Activated CD4-positive, alpha-beta T cell treated with anti-CD3 and anti-CD28 coated beads, Interleukin-2, amount 10 ng/mL, durations not matched to agents 24 days and 14 days (primary cell): ENCODE measurements around the gene MUC4. TPM values are rescaled to one million over a fixed set of nuclear protein-coding genes. Genes with fewer than 3 reads are reported as not detected.
"Not testable (repeated sequence)": the region's sequence is repeated elsewhere in the genome, so short reads cannot be mapped to it uniquely, and the experiment has no call there.

Experiments
- DNase-seq: peaks from one replicate; pipeline ENCODE4 v3.0.0; 2022
- H3K27ac Mint-ChIP-seq: one replicate; pipeline ENCODE4 v1.8.0; 2022; ENCODE audit warnings: mild to moderate bottlenecking, mixed read lengths
- H3K27me3 Mint-ChIP-seq: one replicate; pipeline ENCODE4 v1.8.0; 2022; ENCODE audit warnings: mixed read lengths
- H3K36me3 Mint-ChIP-seq: one replicate; pipeline ENCODE4 v1.8.0; 2022; ENCODE audit warnings: low read depth, mild to moderate bottlenecking, mixed read lengths
- H3K4me1 Mint-ChIP-seq: one replicate; pipeline ENCODE4 v1.8.0; 2021; ENCODE audit warnings: mixed read lengths
- H3K4me3 Mint-ChIP-seq: one replicate; pipeline ENCODE4 v1.8.0; 2022; ENCODE audit warnings: mild to moderate bottlenecking, moderate library complexity, mixed read lengths
- H3K9me3 Mint-ChIP-seq: one replicate; pipeline ENCODE4 v1.8.0; 2021; ENCODE audit warnings: mixed read lengths
- intact Hi-C: fragments of 100-400 bp; cut with micrococcal nuclease; formaldehyde crosslinking; loops from one replicate; pipeline ENCODE4 v1.15.1; 2023
- total RNA-seq: library from RNA; stranded (reverse); gene quantifications from 2 replicates; pipeline ENCODE4 v1.2.3, GENCODE V29; 2022

The MUC4 gene
- total RNA-seq, 1 donor from 2014 or later: 0.68 TPM

DNA sequence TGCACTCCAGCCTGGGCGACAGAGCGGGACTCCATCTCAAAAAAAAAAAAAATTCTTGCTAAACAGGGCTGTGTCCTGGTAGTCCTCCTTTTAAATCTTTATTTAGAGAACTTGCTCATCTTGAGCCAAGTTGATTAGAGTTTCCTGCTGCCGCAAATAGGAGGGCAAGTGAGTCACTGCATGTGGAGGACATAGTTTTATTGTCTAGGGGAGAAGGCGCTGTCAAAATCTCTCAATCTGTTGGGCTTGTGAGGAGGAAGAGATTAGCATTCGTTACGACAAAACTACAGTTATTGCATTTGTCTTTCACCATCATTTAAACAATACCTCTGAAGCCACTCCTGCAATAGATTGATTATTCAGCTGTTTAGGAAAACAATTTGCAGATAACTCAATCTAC lies 11.5 kb downstream of the MUC4 start:
- Mint-ChIP-seq H3K27ac (peak overlapping the region; percentile 7), H3K4me1 (peaks cover 43% of the 10 kb centered on the region), H3K36me3 (peaks cover 6% of the 10 kb centered on the region), H3K27me3 (peaks cover 5% of the 10 kb centered on the region), H3K9me3 (peaks cover 5% of the 10 kb centered on the region), H3K4me3 (no peak overlapping the region)
- intact Hi-C loops: loop anchor here (5.0 kb wide), 1 partner anchor 43 kb away; no protein-coding TSS in a partner anchor
- no peak for DNase-seq

GRCh38 chr3:195796795-195797194 lies 14.9 kb downstream of the MUC4 start:
- H3K9me3 Mint-ChIP-seq: peaks cover 9% of the 10 kb centered on the region
- H3K27me3 Mint-ChIP-seq: peaks cover 10% of the 10 kb centered on the region
- no peak for DNase-seq
- peaks cover 9% of the 10 kb centered on the region for H3K4me1 Mint-ChIP-seq
- H3K27ac Mint-ChIP-seq: no peak overlapping the region
- no peaks in the 10 kb centered on the region for H3K36me3 Mint-ChIP-seq
- intact Hi-C loops: no loop called here
- no peak overlapping the region for H3K4me3 Mint-ChIP-seq

DNA sequence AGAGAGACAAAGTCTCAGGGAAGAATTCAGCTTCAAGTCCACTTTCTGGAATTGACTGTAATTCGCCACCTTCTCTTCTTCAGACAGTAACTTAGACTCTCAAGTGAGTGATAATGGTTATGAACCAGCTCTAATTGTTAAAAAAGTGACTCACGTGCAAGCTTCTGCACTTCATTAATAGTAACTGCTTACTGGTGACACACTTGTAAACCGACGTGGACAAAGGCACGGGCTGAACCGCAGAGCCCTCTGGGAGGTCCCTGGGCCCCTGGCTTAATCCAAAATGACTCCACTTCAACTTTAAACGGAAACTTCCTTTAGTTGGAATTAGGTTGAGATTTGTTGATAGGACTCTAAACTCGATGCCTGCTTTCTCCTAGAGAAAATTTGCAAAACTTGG lies 17.0 kb downstream of the MUC4 start:
- intact Hi-C loops: no loop called here
- no peak for DNase-seq
- peaks cover 5% of the 10 kb centered on the region for H3K36me3 Mint-ChIP-seq
- peaks cover 26% of the 10 kb centered on the region for H3K9me3 Mint-ChIP-seq
- no peak overlapping the region for H3K27ac Mint-ChIP-seq
- H3K4me3 Mint-ChIP-seq: no peak overlapping the region
- H3K4me1 Mint-ChIP-seq: peaks cover 3% of the 10 kb centered on the region
- H3K27me3 Mint-ChIP-seq: peaks cover 10% of the 10 kb centered on the region

- H3K27ac Mint-ChIP-seq, H3K27me3 Mint-ChIP-seq, H3K4me3 Mint-ChIP-seq, DNase-seq, intact Hi-C loops: not testable (repeated sequence)
- Mint-ChIP-seq H3K9me3 (peaks cover 41% of the 10 kb centered on the region), H3K4me1 (peaks cover 14% of the 10 kb centered on the region), H3K36me3 (peaks cover 15% of the 10 kb centered on the region)
Measured at GRCh38 chr3:195792621-195793020, 19.1 kb downstream of the MUC4 start.

DNA sequence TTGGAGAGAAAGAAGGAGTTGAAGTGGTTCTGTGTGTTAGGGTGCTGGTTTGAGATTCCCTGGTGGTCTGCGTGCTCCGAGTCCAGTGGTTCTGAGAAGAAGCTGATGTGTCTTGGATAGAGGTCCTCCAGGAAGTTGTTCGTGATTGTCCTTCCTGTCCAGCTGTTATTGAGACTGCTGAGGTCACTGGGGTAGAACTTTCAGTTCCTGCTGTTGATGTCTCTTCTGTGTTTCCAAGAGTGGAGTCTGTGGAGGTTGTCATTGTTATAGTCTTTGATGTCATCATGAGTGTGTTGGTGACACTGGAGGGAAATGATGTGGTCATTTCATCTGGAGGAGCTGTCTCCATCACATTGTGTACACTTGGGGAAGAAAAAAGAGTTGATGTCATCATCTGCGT lies 20.8 kb downstream of the MUC4 start:
- intact Hi-C loops: no loop called here
- peaks cover 24% of the 10 kb centered on the region for H3K36me3 Mint-ChIP-seq
- no peak for DNase-seq
- no peak overlapping the region for H3K4me3 Mint-ChIP-seq
- H3K27me3 Mint-ChIP-seq: peaks cover 10% of the 10 kb centered on the region
- peaks cover 50% of the 10 kb centered on the region for H3K9me3 Mint-ChIP-seq
- H3K27ac Mint-ChIP-seq: no peak overlapping the region
- H3K4me1 Mint-ChIP-seq: peaks cover 23% of the 10 kb centered on the region

DNA sequence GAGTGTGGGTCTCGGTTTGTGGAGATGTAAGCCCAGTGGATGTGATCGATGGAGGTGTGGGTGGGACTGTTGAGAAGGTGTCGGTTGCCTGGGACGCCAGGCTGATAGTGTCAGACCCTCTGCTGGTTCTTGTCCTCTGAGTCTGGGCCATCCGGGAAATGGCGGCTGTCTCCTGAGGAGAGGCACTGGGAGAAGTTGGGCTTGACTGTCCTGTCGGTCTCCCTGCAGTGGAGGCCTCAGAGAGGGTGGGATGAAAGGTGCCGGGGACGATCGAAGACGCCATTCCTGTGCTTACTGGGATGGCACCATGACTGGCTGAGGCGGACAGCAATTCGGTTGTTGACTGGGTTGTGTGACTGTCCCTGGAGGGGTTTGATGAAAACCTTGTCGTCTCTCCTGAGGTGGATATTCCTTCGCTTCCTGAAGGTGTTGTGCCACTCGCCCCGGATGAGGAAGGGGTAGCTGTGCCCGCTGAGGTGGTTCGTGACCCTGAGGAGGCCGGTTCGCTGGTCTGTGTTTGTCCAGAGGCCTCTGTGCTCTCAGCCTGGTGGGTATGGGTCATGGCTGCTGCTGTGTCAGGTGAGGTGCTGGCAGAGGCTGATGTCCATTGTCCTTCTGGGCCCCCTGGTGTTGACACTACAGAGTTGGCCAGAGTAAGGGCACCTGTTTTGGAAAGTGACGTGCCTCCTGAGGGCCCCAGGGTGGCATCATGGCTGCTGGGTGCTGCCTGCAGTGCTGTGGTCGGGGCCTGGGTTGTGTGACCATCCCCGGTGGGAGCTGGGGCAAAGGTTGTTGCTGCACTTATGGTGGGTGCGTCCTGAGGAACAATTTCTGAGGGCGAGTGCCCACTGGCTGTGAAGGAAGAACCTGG lies 22.8 kb downstream of the MUC4 start:
- H3K27me3 Mint-ChIP-seq: peaks cover 5% of the 10 kb centered on the region
- H3K27ac Mint-ChIP-seq: peak overlapping the region; percentile 73
- DNase-seq: no peak
- peaks cover 43% of the 10 kb centered on the region for H3K36me3 Mint-ChIP-seq
- peaks cover 35% of the 10 kb centered on the region for H3K4me1 Mint-ChIP-seq
- H3K9me3 Mint-ChIP-seq: peaks cover 70% of the 10 kb centered on the region
- H3K4me3 Mint-ChIP-seq: no peak overlapping the region
- intact Hi-C loops: no loop called here

- DNase-seq, intact Hi-C loops, H3K27me3 Mint-ChIP-seq: not testable (repeated sequence)
- H3K4me3 Mint-ChIP-seq: peak overlapping the region; percentile 13
- peak overlapping the region; percentile 65 for H3K27ac Mint-ChIP-seq
- peaks cover 50% of the 10 kb centered on the region for H3K4me1 Mint-ChIP-seq
- peaks cover 61% of the 10 kb centered on the region for H3K36me3 Mint-ChIP-seq
- H3K9me3 Mint-ChIP-seq: peaks cover 74% of the 10 kb centered on the region
Measured at GRCh38 chr3:195785781-195786405, 25.8 kb downstream of the MUC4 start.

- DNase-seq, intact Hi-C loops, H3K4me3 Mint-ChIP-seq, H3K27me3 Mint-ChIP-seq: not testable (repeated sequence)
- Mint-ChIP-seq H3K9me3 (peaks cover 73% of the 10 kb centered on the region), H3K27ac (peak overlapping the region; percentile 43), H3K36me3 (peaks cover 65% of the 10 kb centered on the region), H3K4me1 (peaks cover 61% of the 10 kb centered on the region)
Measured at GRCh38 chr3:195784031-195784430, 27.7 kb downstream of the MUC4 start.

DNA sequence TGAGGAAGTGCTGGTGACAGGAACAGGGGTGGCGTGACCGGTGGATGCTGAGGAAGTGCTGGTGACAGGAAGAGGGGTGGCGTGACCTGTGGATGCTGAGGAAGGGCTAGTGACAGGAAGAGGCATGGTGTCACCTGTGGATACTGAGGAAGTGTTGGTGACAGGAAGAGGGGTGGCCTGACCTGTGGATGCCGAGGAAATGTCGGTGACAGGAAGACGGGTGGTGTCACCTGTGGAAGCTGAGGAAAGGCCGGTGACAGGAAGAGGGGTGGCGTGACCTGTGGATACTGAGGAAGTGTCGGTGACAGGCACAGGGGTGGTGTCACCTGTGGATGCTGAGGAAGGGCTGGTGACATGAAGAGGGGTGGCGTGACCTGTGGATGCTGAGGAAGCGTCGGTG lies 30.5 kb downstream of the MUC4 start:
- H3K27me3 Mint-ChIP-seq, DNase-seq, intact Hi-C loops, H3K4me3 Mint-ChIP-seq: not testable (repeated sequence)
- H3K4me1 Mint-ChIP-seq: peaks cover 49% of the 10 kb centered on the region
- H3K27ac Mint-ChIP-seq: peak overlapping the region; percentile 76
- peaks cover 59% of the 10 kb centered on the region for H3K36me3 Mint-ChIP-seq
- H3K9me3 Mint-ChIP-seq: peaks cover 63% of the 10 kb centered on the region

- peaks cover 32% of the 10 kb centered on the region for H3K36me3 Mint-ChIP-seq
- no peak for DNase-seq
- no peaks in the 10 kb centered on the region for H3K27me3 Mint-ChIP-seq
- peaks cover 37% of the 10 kb centered on the region for H3K9me3 Mint-ChIP-seq
- intact Hi-C loops: no loop called here
- H3K27ac Mint-ChIP-seq: no peak overlapping the region
- no peak overlapping the region for H3K4me3 Mint-ChIP-seq
- peaks cover 29% of the 10 kb centered on the region for H3K4me1 Mint-ChIP-seq
Measured at GRCh38 chr3:195777975-195778374, 33.8 kb downstream of the MUC4 start.

GRCh38 chr3:195774917-195775316 lies 36.8 kb downstream of the MUC4 start:
- Mint-ChIP-seq H3K4me3 (no peak overlapping the region), H3K27me3 (no peaks in the 10 kb centered on the region), H3K27ac (no peak overlapping the region), H3K36me3 (peaks cover 13% of the 10 kb centered on the region), H3K9me3 (peaks cover 16% of the 10 kb centered on the region), H3K4me1 (peaks cover 11% of the 10 kb centered on the region)
- peak; percentile 68 for DNase-seq
- intact Hi-C loops: no loop called here

GRCh38 chr3:195773956-195774537 lies 37.7 kb downstream of the MUC4 start:
- Mint-ChIP-seq H3K4me1 (peaks cover 3% of the 10 kb centered on the region), H3K9me3 (peaks cover 8% of the 10 kb centered on the region), H3K27ac (no peak overlapping the region), H3K27me3 (no peaks in the 10 kb centered on the region), H3K4me3 (no peak overlapping the region), H3K36me3 (peaks cover 6% of the 10 kb centered on the region)
- DNase-seq: no peak
- intact Hi-C loops: no loop called here

GRCh38 chr3:195771646-195772300 lies 40.0 kb downstream of the MUC4 start:
- intact Hi-C loops: no loop called here
- no peaks in the 10 kb centered on the region for H3K27me3 Mint-ChIP-seq
- no peaks in the 10 kb centered on the region for H3K36me3 Mint-ChIP-seq
- H3K9me3 Mint-ChIP-seq: peaks cover 3% of the 10 kb centered on the region
- no peaks in the 10 kb centered on the region for H3K4me1 Mint-ChIP-seq
- no peak overlapping the region for H3K4me3 Mint-ChIP-seq
- H3K27ac Mint-ChIP-seq: no peak overlapping the region
- DNase-seq: no peak
